Lower lobe of right lung (tissue), 2 donors: ENCODE data around the gene HECW1. TPM values are rescaled to one million over a fixed set of nuclear protein-coding genes. Genes with fewer than 3 reads are reported as not detected.

ENCODE experiments used
- ATAC-seq, 2 donors: fragments of 200-7000 bp; cut with Tn5 transposase; one replicate each; pipeline ENCODE4 v1.9.1; 2020 to 2022; ENCODE audit warnings: mild to moderate bottlenecking in 2 of 2, moderate library complexity in 2 of 2
- DNase-seq: peaks from one replicate; pipeline ENCODE4 v3.0.0-alpha.2; 2020
- H3K27ac ChIP-seq: fragments of 200-600 bp; one replicate; pipeline ENCODE4 v1.8.0; 2022
- H3K27me3 ChIP-seq: fragments of 200-600 bp; one replicate; pipeline ENCODE4 v1.8.0; 2022; ENCODE audit warnings: low read depth
- H3K36me3 ChIP-seq: fragments of 200-600 bp; one replicate; pipeline ENCODE4 v1.8.0; 2022; ENCODE audit warnings: mild to moderate bottlenecking
- H3K4me1 ChIP-seq: fragments of 200-600 bp; one replicate; pipeline ENCODE4 v1.8.0; 2022
- H3K4me3 ChIP-seq: fragments of 200-600 bp; one replicate; pipeline ENCODE4 v1.8.0; 2022; ENCODE audit warnings: mild to moderate bottlenecking
- H3K9me3 ChIP-seq: fragments of 200-600 bp; one replicate; pipeline ENCODE4 v1.8.0; 2022
- intact Hi-C: fragments of 100-400 bp; cut with DNase I; formaldehyde crosslinking; loops from one replicate; pipeline ENCODE4 v1.11.0; 2022
- total RNA-seq: library from RNA; stranded (reverse); fragmentation: NEBNext Ultra II Directional; extraction: Animal tissue kit (Norgen Biotek cat#: 25700); gene quantifications from one replicate; pipeline ENCODE4 v1.2.1, GENCODE V29; 2021
- TF ChIP-seq, protein P1 (sequence below): fragments of 200-600 bp; IDR thresholded peaks from one replicate; pipeline ENCODE4 v1.8.0; 2022; ENCODE audit warnings: antibody characterized with exemption, mild to moderate bottlenecking
- donor health status: DM: no; HTN: yes; CAD: no; lungs with severe emphysema.

Gene HECW1
- total RNA-seq, 1 donor from 2014 or later, result 0.06 TPM

DNA sequence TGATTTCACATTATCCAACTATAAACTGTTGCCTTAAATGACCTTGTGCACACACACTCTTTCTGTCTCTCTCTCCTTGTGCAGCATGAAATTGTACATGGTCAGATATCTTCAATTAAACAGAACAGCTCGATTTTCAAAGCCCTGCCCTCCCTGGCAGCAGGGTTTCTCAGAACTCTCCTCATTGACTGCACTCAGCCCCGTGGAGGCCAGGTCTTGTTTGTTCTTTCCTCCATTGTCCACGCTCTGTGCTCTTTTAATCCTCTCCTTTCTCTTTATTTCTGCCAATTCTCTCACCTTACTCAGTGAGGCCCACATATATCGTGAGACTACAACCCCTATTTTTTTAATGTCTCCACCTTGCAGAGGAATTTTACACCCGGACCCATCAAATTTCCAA, 294.5 kb downstream of the HECW1 start:
- TF ChIP-seq, protein P1, sequence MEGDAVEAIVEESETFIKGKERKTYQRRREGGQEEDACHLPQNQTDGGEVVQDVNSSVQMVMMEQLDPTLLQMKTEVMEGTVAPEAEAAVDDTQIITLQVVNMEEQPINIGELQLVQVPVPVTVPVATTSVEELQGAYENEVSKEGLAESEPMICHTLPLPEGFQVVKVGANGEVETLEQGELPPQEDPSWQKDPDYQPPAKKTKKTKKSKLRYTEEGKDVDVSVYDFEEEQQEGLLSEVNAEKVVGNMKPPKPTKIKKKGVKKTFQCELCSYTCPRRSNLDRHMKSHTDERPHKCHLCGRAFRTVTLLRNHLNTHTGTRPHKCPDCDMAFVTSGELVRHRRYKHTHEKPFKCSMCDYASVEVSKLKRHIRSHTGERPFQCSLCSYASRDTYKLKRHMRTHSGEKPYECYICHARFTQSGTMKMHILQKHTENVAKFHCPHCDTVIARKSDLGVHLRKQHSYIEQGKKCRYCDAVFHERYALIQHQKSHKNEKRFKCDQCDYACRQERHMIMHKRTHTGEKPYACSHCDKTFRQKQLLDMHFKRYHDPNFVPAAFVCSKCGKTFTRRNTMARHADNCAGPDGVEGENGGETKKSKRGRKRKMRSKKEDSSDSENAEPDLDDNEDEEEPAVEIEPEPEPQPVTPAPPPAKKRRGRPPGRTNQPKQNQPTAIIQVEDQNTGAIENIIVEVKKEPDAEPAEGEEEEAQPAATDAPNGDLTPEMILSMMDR, result no peak
- intact Hi-C loops, result no loop called here
- DNase-seq, result no peak
- no peak overlapping the region for H3K27ac ChIP-seq
- no peaks in the 10 kb centered on the region for H3K27me3 ChIP-seq
- no peak overlapping the region for H3K4me3 ChIP-seq
- H3K4me1 ChIP-seq, result no peaks in the 10 kb centered on the region
- no peaks in the 10 kb centered on the region for H3K9me3 ChIP-seq
- no peaks in the 10 kb centered on the region for H3K36me3 ChIP-seq
- ATAC-seq, result no peak

DNA sequence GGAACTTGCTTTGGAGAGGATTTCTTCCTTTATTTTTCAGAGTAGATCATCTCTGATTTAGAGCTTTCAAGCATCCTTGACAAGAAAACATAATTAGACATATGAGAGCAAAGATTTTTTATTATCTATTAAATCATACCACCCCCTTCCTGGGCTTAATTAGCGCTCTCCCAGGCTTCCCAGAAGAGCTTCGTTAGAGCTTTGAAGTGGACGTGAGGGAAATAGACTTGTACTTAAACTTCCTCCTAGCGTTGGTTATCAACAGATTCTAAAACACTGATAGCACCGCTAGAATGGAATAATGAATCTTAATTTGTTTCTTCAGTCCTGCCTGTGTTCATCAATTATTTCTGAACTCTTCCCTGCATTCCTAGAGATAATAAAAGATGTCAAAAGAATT, 296.5 kb downstream of the HECW1 start:
- H3K4me1 ChIP-seq, result no peaks in the 10 kb centered on the region
- DNase-seq (no peak), ATAC-seq (no peak)

DNA sequence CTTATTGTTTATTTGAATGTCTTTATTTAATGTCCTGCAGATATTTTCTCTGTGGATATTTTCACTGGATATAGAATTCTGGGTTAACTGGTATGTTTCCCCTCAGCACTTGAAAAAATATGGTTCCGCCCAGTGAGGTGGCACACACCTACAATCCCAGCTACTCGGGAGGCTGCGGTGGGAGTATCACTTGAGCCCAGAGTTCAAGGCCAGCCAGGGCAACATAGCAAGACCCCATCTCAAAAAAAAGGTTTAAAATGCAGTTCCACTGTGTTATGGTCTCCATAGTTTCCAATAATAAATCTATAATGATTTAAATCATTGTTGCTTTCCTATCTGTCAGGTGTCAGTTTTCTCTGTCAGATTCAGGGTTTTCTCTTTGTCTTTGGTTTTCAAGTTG, 305.0 kb downstream of the HECW1 start:
- intact Hi-C loops, result no loop called here
- Histone ChIP-seq H3K4me1 (no peaks in the 10 kb centered on the region), H3K9me3 (no peaks in the 10 kb centered on the region), H3K27me3 (no peaks in the 10 kb centered on the region), H3K4me3 (no peak overlapping the region), H3K27ac (no peak overlapping the region), H3K36me3 (no peaks in the 10 kb centered on the region)
- DNase-seq, result no peak
- TF ChIP-seq, protein P1, result no peak
- no peak for ATAC-seq

More for the DNA sequence above, 296.5 kb downstream of the HECW1 start:
- intact Hi-C loops, result no loop called here
- TF ChIP-seq, protein P1, result no peak
- no peaks in the 10 kb centered on the region for H3K27me3 ChIP-seq
- no peak overlapping the region for H3K27ac ChIP-seq
- H3K36me3 ChIP-seq, result no peaks in the 10 kb centered on the region
- no peak overlapping the region for H3K4me3 ChIP-seq
- no peaks in the 10 kb centered on the region for H3K9me3 ChIP-seq

DNA sequence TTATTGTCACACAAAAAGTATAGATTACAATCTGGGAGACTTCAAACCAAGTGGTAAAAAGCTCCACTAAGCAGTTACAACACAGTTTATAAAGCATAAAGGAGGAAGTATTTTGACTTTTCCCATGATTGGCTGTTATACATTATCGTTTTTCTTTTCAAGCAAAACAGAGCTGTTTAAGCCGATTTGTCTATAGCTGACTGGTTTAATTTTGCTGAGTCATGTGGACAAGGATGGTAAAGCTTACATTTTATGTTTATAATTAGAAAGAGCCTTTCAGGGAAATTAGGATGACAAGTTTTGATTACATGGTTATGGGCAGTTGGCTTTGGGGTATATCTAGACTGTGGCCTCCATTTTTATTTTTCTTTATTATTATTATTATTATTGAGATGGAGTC, 318.0 kb downstream of the HECW1 start:
- Histone ChIP-seq H3K9me3 (no peaks in the 10 kb centered on the region), H3K27ac (no peak overlapping the region), H3K27me3 (no peaks in the 10 kb centered on the region), H3K4me3 (no peak overlapping the region), H3K36me3 (no peaks in the 10 kb centered on the region), H3K4me1 (no peaks in the 10 kb centered on the region)
- TF ChIP-seq, protein P1, result no peak
- no peak for ATAC-seq
- no peak for DNase-seq
- intact Hi-C loops, result no loop called here

- H3K9me3 ChIP-seq, result no peaks in the 10 kb centered on the region
- TF ChIP-seq, protein P1, result no peak
- H3K4me1 ChIP-seq, result no peaks in the 10 kb centered on the region
- H3K4me3 ChIP-seq, result no peak overlapping the region
- ATAC-seq (no peak), DNase-seq (no peak)
- no peaks in the 10 kb centered on the region for H3K27me3 ChIP-seq
- H3K27ac ChIP-seq, result no peak overlapping the region
- no peaks in the 10 kb centered on the region for H3K36me3 ChIP-seq
- intact Hi-C loops, result no loop called here
Measured at GRCh38 chr7:43431020-43431595, 318.7 kb downstream of the HECW1 start.
